Trophoblast cell (in vitro differentiated cells and primary cell): Measurements from ENCODE around the gene ADA.

Experiments
- DNase-seq, 2 donors: peaks; one replicate each; pipeline ENCODE4 v3.0.0-alpha.2; 2016
- H2AFZ ChIP-seq: 2 replicates; pipeline ENCODE4 v1.6.1; 2013; ENCODE audit warnings: low read length, moderate library complexity, mild to moderate bottlenecking; ENCODE audit not compliant: insufficient read depth, poor library complexity
- H2AK5ac ChIP-seq: 2 replicates; pipeline ENCODE4 v1.6.1; 2013; ENCODE audit warnings: mild to moderate bottlenecking, low read length
- H2BK120ac ChIP-seq: 2 replicates; pipeline ENCODE4 v1.6.1; 2013; ENCODE audit warnings: low read length, mild to moderate bottlenecking, moderate library complexity; ENCODE audit not compliant: insufficient read depth, poor library complexity
- H2BK12ac ChIP-seq: 2 replicates; pipeline ENCODE4 v1.6.1; 2013; ENCODE audit warnings: mild to moderate bottlenecking, low read length, moderate library complexity
- H2BK5ac ChIP-seq: 2 replicates; pipeline ENCODE4 v1.6.1; 2013; ENCODE audit warnings: low read length, low read depth, moderate library complexity, mild to moderate bottlenecking; ENCODE audit not compliant: poor library complexity
- H3K14ac ChIP-seq: 2 replicates; pipeline ENCODE4 v1.6.1; 2013; ENCODE audit warnings: mild to moderate bottlenecking, low read length
- H3K18ac ChIP-seq: 2 replicates; pipeline ENCODE4 v1.6.1; 2013; ENCODE audit warnings: mild to moderate bottlenecking, low read length
- H3K23ac ChIP-seq: 2 replicates; pipeline ENCODE4 v1.6.1; 2013; ENCODE audit warnings: low read length
- H3K27ac ChIP-seq: 2 replicates; pipeline ENCODE4 v1.5.1; 2013; ENCODE audit warnings: low read depth, mild to moderate bottlenecking, inconsistent platforms, low read length, moderate library complexity
- H3K27me3 ChIP-seq: 2 replicates; pipeline ENCODE4 v1.6.1; 2013; ENCODE audit warnings: inconsistent platforms, mild to moderate bottlenecking, low read length, moderate library complexity; ENCODE audit not compliant: insufficient read depth
- H3K36me3 ChIP-seq, 2 experiments: 1 replicate in 1 of 2; 2 replicates in 1 of 2; pipeline ENCODE4 v1.6.1; 2013; ENCODE audit warnings: low read length in 2 of 2, mild to moderate bottlenecking in 2 of 2, moderate library complexity in 1 of 2; ENCODE audit not compliant: insufficient read depth in 2 of 2, control insufficient read depth in 1 of 2
- H3K4ac ChIP-seq: 2 replicates; pipeline ENCODE4 v1.6.1; 2013; ENCODE audit warnings: low read depth, mild to moderate bottlenecking, low read length, moderate library complexity
- H3K4me1 ChIP-seq, 2 experiments: 1 replicate in 1 of 2; 2 replicates in 1 of 2; pipeline ENCODE4 v1.6.1; 2013; ENCODE audit warnings: low read length in 2 of 2, mild to moderate bottlenecking in 2 of 2, moderate library complexity in 1 of 2; ENCODE audit not compliant: insufficient read depth in 2 of 2, control insufficient read depth in 1 of 2
- H3K4me2 ChIP-seq: 2 replicates; pipeline ENCODE4 v1.6.1; 2013; ENCODE audit warnings: inconsistent platforms, mild to moderate bottlenecking, low read length, moderate library complexity
- H3K4me3 ChIP-seq: 2 replicates; pipeline ENCODE4 v1.5.1; 2013; ENCODE audit warnings: mild to moderate bottlenecking, low read depth, low read length, inconsistent platforms
- H3K79me1 ChIP-seq: one replicate; pipeline ENCODE4 v1.6.1; 2013; ENCODE audit warnings: low read length
- H3K79me2 ChIP-seq: 2 replicates; pipeline ENCODE4 v1.6.1; 2013; ENCODE audit warnings: low read length, mild to moderate bottlenecking; ENCODE audit not compliant: control insufficient read depth, insufficient read depth, poor library complexity
- H3K9ac ChIP-seq: 2 replicates; pipeline ENCODE4 v1.6.1; 2013; ENCODE audit warnings: mild to moderate bottlenecking, low read length
- H3K9me3 ChIP-seq: 2 replicates; pipeline ENCODE4 v1.6.1; 2013; ENCODE audit warnings: low read depth, mild to moderate bottlenecking, control low read depth, inconsistent platforms, low read length; ENCODE audit not compliant: insufficient read depth
- H4K12ac ChIP-seq: 2 replicates; pipeline ENCODE4 v1.6.1; 2013; ENCODE audit warnings: low read depth, mild to moderate bottlenecking, low read length, moderate library complexity
- H4K8ac ChIP-seq: 2 replicates; pipeline ENCODE4 v1.6.1; 2013; ENCODE audit warnings: low read depth, mild to moderate bottlenecking, low read length, moderate library complexity
- H4K91ac ChIP-seq: one replicate; pipeline ENCODE4 v1.6.1; 2013; ENCODE audit warnings: low read depth, mild to moderate bottlenecking, low read length, moderate library complexity
- WGBS: extraction: QIAGEN DNeasy Blood & Tissue Kit; methylation state at CpG from one replicate; pipeline ENCODE4 v1.1.7; 2013; ENCODE audit warnings: missing lambda C conversion rate; ENCODE audit not compliant: insufficient read length, insufficient coverage; ENCODE audit errors: extremely low coverage; 5-methylcytosine and 5-hydroxymethylcytosine counted together

Gene ADA

GRCh38 chr20:44570367-44570766 is 81.1 kb downstream of the ADA start:
- H2BK5ac ChIP-seq, result no peak overlapping the region
- no peak overlapping the region for H4K12ac ChIP-seq
- no peaks in the 10 kb centered on the region for H3K36me3 ChIP-seq
- peaks cover 5 to 6% of the 10 kb centered on the region in 2 experiments for H3K4me1 ChIP-seq
- no peaks in the 10 kb centered on the region for H3K9me3 ChIP-seq
- H3K27ac ChIP-seq, result no peak overlapping the region
- no peaks in the 10 kb centered on the region for H3K27me3 ChIP-seq
- H2AK5ac ChIP-seq, result no peak overlapping the region
- H3K23ac ChIP-seq, result no peak overlapping the region
- H3K14ac ChIP-seq, result no peak overlapping the region
- no peak overlapping the region for H3K4me3 ChIP-seq
- no CpG with 5 or more reads among the region's 1 CpG for WGBS
- H3K4me2 ChIP-seq, result no peak overlapping the region
- no peak overlapping the region for H2AFZ ChIP-seq
- no peak overlapping the region for H2BK120ac ChIP-seq
- no peak overlapping the region for H2BK12ac ChIP-seq
- no peak overlapping the region for H4K8ac ChIP-seq
- no peak overlapping the region for H3K4ac ChIP-seq
- DNase-seq, result no peak
- no peaks in the 10 kb centered on the region for H3K79me2 ChIP-seq
- no peak overlapping the region for H3K9ac ChIP-seq
- H3K18ac ChIP-seq, result no peak overlapping the region
- H3K79me1 ChIP-seq, result peaks cover 2% of the 10 kb centered on the region
- H4K91ac ChIP-seq, result no peak overlapping the region
